OCI-LY3 (cell line): Measurements from ENCODE around the gene TIMP4.
A peak's percentile ranks its signal among the peaks of the same experiment; 100 is the strongest.

ENCODE experiments used
- H2AFZ ChIP-seq: fragments of 200-600, 300-600 bp; shearing (Covaris generic); 2 replicates; pipeline ENCODE4 v1.6.0; 2014; ENCODE audit warnings: antibody characterized with exemption, low read depth, low read length
- H3K27ac ChIP-seq: fragments of 200-600, 300-600 bp; sonication (generic); 2 replicates; pipeline ENCODE4 v1.5.1; 2014; ENCODE audit warnings: mild to moderate bottlenecking, low read length, moderate library complexity, mixed read lengths
- H3K27me3 ChIP-seq: fragments of 200-600, 300-600 bp; sonication (generic); 2 replicates; pipeline ENCODE4 v1.6.1; 2014; ENCODE audit warnings: low read depth, low read length, mixed read lengths
- H3K36me3 ChIP-seq: fragments of 200-600, 300-600 bp; sonication (generic); replicated peaks from 2 replicates; pipeline ENCODE3; 2014; ENCODE audit warnings: low read depth, low read length, mixed read lengths
- H3K4me1 ChIP-seq: fragments of 300-600, 200-600 bp; sonication (generic); 2 replicates; pipeline ENCODE4 v1.6.1; 2014; ENCODE audit warnings: low read length, mixed read lengths
- H3K4me2 ChIP-seq: fragments of 200-600, 300-600 bp; sonication (generic); 2 replicates; pipeline ENCODE4 v1.6.1; 2014; ENCODE audit warnings: low read length, mixed read lengths
- H3K4me3 ChIP-seq: fragments of 300-600, 200-600 bp; sonication (generic); 2 replicates; pipeline ENCODE4 v1.5.1; 2014; ENCODE audit warnings: antibody characterized with exemption, mild to moderate bottlenecking, low read length, moderate library complexity
- H3K79me2 ChIP-seq: fragments of 300-600, 200-600 bp; shearing (Covaris generic); 2 replicates; pipeline ENCODE4 v1.6.1; 2014; ENCODE audit warnings: mild to moderate bottlenecking, low read length, mixed read lengths
- H3K9ac ChIP-seq: fragments of 300-600, 200-600 bp; shearing (Covaris generic); 2 replicates; pipeline ENCODE4 v1.6.0; 2014; ENCODE audit warnings: mild to moderate bottlenecking, low read length, moderate library complexity
- H3K9me3 ChIP-seq: fragments of 200-600, 300-600 bp; shearing (Covaris generic); 2 replicates; pipeline ENCODE4 v1.6.1; 2014; ENCODE audit warnings: low read length, mixed read lengths; ENCODE audit not compliant: insufficient read depth
- H4K20me1 ChIP-seq: fragments of 200-600, 300-600 bp; sonication (generic); 2 replicates; pipeline ENCODE4 v1.6.1; 2016; ENCODE audit warnings: low read length, mixed read lengths; ENCODE audit not compliant: insufficient read depth
- EZH2phosphoT487 ChIP-seq: fragments of 200-600 bp; shearing (Covaris generic); IDR thresholded peaks from 2 replicates; pipeline ENCODE4 v1.6.1; 2018; ENCODE audit warnings: antibody characterized with exemption, mixed run types, low read depth
- TF ChIP-seq, protein P1 (sequence below): fragments of 200-600, 300-600 bp; sonication (generic); IDR thresholded peaks from 2 replicates; pipeline ENCODE4 v1.5.1; 2014; ENCODE audit warnings: antibody characterized with exemption, low read length, low read depth

The TIMP4 gene

GRCh38 chr3:12178091-12178820, 19.5 kb upstream of the TIMP4 start:
- TF ChIP-seq, protein P1, sequence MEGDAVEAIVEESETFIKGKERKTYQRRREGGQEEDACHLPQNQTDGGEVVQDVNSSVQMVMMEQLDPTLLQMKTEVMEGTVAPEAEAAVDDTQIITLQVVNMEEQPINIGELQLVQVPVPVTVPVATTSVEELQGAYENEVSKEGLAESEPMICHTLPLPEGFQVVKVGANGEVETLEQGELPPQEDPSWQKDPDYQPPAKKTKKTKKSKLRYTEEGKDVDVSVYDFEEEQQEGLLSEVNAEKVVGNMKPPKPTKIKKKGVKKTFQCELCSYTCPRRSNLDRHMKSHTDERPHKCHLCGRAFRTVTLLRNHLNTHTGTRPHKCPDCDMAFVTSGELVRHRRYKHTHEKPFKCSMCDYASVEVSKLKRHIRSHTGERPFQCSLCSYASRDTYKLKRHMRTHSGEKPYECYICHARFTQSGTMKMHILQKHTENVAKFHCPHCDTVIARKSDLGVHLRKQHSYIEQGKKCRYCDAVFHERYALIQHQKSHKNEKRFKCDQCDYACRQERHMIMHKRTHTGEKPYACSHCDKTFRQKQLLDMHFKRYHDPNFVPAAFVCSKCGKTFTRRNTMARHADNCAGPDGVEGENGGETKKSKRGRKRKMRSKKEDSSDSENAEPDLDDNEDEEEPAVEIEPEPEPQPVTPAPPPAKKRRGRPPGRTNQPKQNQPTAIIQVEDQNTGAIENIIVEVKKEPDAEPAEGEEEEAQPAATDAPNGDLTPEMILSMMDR: no peak
- no peak for TF ChIP-seq EZH2phosphoT487
- H3K4me1 ChIP-seq: no peaks in the 10 kb centered on the region
- H3K27me3 ChIP-seq: peaks cover 5% of the 10 kb centered on the region
- H3K9ac ChIP-seq: no peak overlapping the region
- H3K4me2 ChIP-seq: no peak overlapping the region
- H2AFZ ChIP-seq: no peak overlapping the region
- H3K27ac ChIP-seq: no peak overlapping the region
- no peaks in the 10 kb centered on the region for H3K36me3 ChIP-seq
- no peak overlapping the region for H3K4me3 ChIP-seq
- no peaks in the 10 kb centered on the region for H3K9me3 ChIP-seq
- no peaks in the 10 kb centered on the region for H3K79me2 ChIP-seq
- H4K20me1 ChIP-seq: no peaks in the 10 kb centered on the region

GRCh38 chr3:12177126-12177525, 18.4 kb upstream of the TIMP4 start:
- Histone ChIP-seq H4K20me1 (no peaks in the 10 kb centered on the region), H3K4me3 (no peak overlapping the region), H3K79me2 (no peaks in the 10 kb centered on the region), H3K9me3 (peaks cover 7% of the 10 kb centered on the region; the same call in 1 of the 2 replicates), H3K27ac (no peak overlapping the region), H3K9ac (no peak overlapping the region), H3K36me3 (no peaks in the 10 kb centered on the region), H2AFZ (no peak overlapping the region), H3K27me3 (peaks cover 5% of the 10 kb centered on the region), H3K4me2 (no peak overlapping the region), H3K4me1 (no peaks in the 10 kb centered on the region)
- TF ChIP-seq, protein P1: no peak

- Histone ChIP-seq H3K4me2 (no peak overlapping the region), H2AFZ (no peak overlapping the region), H3K79me2 (no peaks in the 10 kb centered on the region), H3K27ac (no peak overlapping the region), H3K4me1 (no peaks in the 10 kb centered on the region), H3K9ac (no peak overlapping the region), H3K27me3 (peaks cover 5% of the 10 kb centered on the region), H3K4me3 (no peak overlapping the region), H4K20me1 (no peaks in the 10 kb centered on the region), H3K36me3 (no peaks in the 10 kb centered on the region), H3K9me3 (peaks cover 10% of the 10 kb centered on the region; the same call in 1 of the 2 replicates)
- TF ChIP-seq, protein P1: peak; percentile 81
- no peak for TF ChIP-seq EZH2phosphoT487
Measured at GRCh38 chr3:12175844-12176453, 17.2 kb upstream of the TIMP4 start.

DNA sequence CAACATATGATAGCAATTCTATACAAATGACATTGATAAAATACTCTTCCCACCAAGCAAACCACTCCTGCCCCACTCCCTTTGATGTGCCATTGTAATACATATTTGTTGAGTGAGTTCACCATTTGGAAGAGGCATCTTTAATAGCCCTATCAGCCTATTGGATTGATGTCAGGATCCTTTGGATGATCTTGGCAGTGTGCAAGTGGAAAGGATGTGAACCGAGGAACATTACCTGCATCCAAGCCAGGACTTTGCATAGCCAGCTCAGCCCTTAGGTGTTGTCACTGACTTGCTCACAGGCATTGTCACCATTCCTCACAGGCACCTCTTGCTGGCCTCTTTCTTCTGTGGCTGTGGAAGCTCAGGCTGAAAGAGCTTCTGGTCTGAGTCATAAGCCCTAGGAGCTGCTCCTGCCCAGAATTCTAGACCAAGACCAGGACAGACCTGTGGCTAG, 16.5 kb upstream of the TIMP4 start:
- H3K4me2 ChIP-seq: no peak overlapping the region
- TF ChIP-seq, protein P1: no peak
- TF ChIP-seq EZH2phosphoT487: no peak
- H3K4me3 ChIP-seq: no peak overlapping the region
- no peaks in the 10 kb centered on the region for H3K36me3 ChIP-seq
- H2AFZ ChIP-seq: no peak overlapping the region
- no peaks in the 10 kb centered on the region for H3K4me1 ChIP-seq
- peaks cover 5% of the 10 kb centered on the region for H3K27me3 ChIP-seq
- H3K9me3 ChIP-seq: peaks cover 10% of the 10 kb centered on the region; the same call in 1 of the 2 replicates
- no peak overlapping the region for H3K9ac ChIP-seq
- no peaks in the 10 kb centered on the region for H4K20me1 ChIP-seq
- no peak overlapping the region for H3K27ac ChIP-seq
- H3K79me2 ChIP-seq: no peaks in the 10 kb centered on the region
